T-cell (primary cell): ENCODE results near the gene IFITM5. TPM values are rescaled to one million over a fixed set of nuclear protein-coding genes. Genes with fewer than 3 reads are reported as not detected.

Experiments
- ATAC-seq, 4 experiments: fragments of 200-7000 bp in 3 of 4; fragments of 150-1000 bp in 1 of 4; cut with Tn5 transposase; replicated peaks in 1 of 4; 1 replicate in 3 of 4; 2 replicates in 1 of 4; pipeline ENCODE4 v1.10.0; 2021; ENCODE audit warnings: moderate library complexity in 3 of 4, mild to moderate bottlenecking in 2 of 4, moderate number of reproducible peaks in 1 of 4
- CTCF ChIA-PET, 2 donors: fragments of 300-600 bp; sonication (Branson Sonifier 250); formaldehyde crosslinking; loops; one replicate each; lab custom pipeline; 2022; ENCODE audit warnings: antibody characterized with exemption in 2 of 2; lab: Charles Lee
- POLR2A ChIA-PET, 2 donors: fragments of 300-600 bp; sonication (Branson Sonifier 250); formaldehyde crosslinking; loops; one replicate each; lab custom pipeline; 2022; ENCODE audit warnings: antibody characterized with exemption in 2 of 2; lab: Charles Lee
- DNase-seq, 35 experiments: peaks; one replicate each; pipeline versions ENCODE4 v3.0.0 to v3.0.0-alpha.2; 2013 to 2023
- H3K27ac ChIP-seq: one replicate; pipeline ENCODE4 v1.5.1; 2013; ENCODE audit warnings: low read length
- H3K27me3 ChIP-seq, 2 experiments: replicated peaks in 1 of 2; 1 replicate in 1 of 2; 2 replicates in 1 of 2; pipeline versions ENCODE4 v1.6.1 to v1.7.0; 2013; ENCODE audit warnings: low read length in 1 of 2, mixed read lengths in 1 of 2; ENCODE audit not compliant: control insufficient read depth in 2 of 2, insufficient read depth in 2 of 2; ENCODE audit errors: extremely low read depth in 1 of 2
- H3K36me3 ChIP-seq, 2 donors: 1 replicate in 1 of 2; 2 replicates in 1 of 2; pipeline versions ENCODE4 v1.6.1 to v1.7.0; 2013; ENCODE audit warnings: low read length in 1 of 2; ENCODE audit not compliant: control insufficient read depth in 2 of 2, insufficient read depth in 1 of 2; ENCODE audit errors: extremely low read depth in 1 of 2
- H3K4me1 ChIP-seq, 2 experiments: 1 replicate in 1 of 2; 2 replicates in 1 of 2; pipeline versions ENCODE4 v1.6.1 to v1.7.0; 2013; ENCODE audit warnings: low read length in 2 of 2, mixed read lengths in 1 of 2; ENCODE audit not compliant: insufficient read depth in 2 of 2, control insufficient read depth in 1 of 2; ENCODE audit errors: extremely low read depth in 1 of 2
- H3K4me3 ChIP-seq, 2 donors: 1 replicate in 1 of 2; 2 replicates in 1 of 2; pipeline versions ENCODE4 v1.5.1 to v1.7.0; 2013; ENCODE audit warnings: mild to moderate bottlenecking in 2 of 2, low read length in 1 of 2, moderate library complexity in 1 of 2; ENCODE audit not compliant: control insufficient read depth in 1 of 2; ENCODE audit errors: extremely low read depth in 1 of 2
- H3K9me3 ChIP-seq: 2 replicates; pipeline ENCODE4 v1.7.0; 2013
- H3K27ac Mint-ChIP-seq, 2 donors: one replicate each; pipeline ENCODE4 v1.8.0; 2020 to 2021; ENCODE audit warnings: mild to moderate bottlenecking in 2 of 2, mixed read lengths in 2 of 2
- H3K27me3 Mint-ChIP-seq, 2 donors: one replicate each; pipeline ENCODE4 v1.8.0; 2021 to 2022; ENCODE audit warnings: mixed read lengths in 2 of 2
- H3K36me3 Mint-ChIP-seq: one replicate; pipeline ENCODE4 v1.8.0; 2021; ENCODE audit warnings: mixed read lengths
- H3K4me1 Mint-ChIP-seq, 3 donors: one replicate each; pipeline ENCODE4 v1.8.0; 2020 to 2022; ENCODE audit warnings: mixed read lengths in 3 of 3, mild to moderate bottlenecking in 1 of 3
- H3K4me3 Mint-ChIP-seq, 3 donors: one replicate each; pipeline ENCODE4 v1.8.0; 2020 to 2022; ENCODE audit warnings: mild to moderate bottlenecking in 3 of 3, mixed read lengths in 3 of 3, moderate library complexity in 3 of 3
- H3K9me3 Mint-ChIP-seq, 3 donors: one replicate each; pipeline ENCODE4 v1.8.0; 2020 to 2022; ENCODE audit warnings: mixed read lengths in 3 of 3
- WGBS: methylation state at CpG from one replicate; pipeline ENCODE4 v1.1.5; 2013; ENCODE audit warnings: missing lambda C conversion rate; ENCODE audit not compliant: insufficient coverage; 5-methylcytosine and 5-hydroxymethylcytosine counted together
- total RNA-seq, 35 experiments: library from RNA in 6 of 35; stranded (reverse) in 6 of 35; fragments of 120-200 nt in 1 of 35; gene quantifications; one replicate each; pipeline versions ENCODE4 v1.2.1 to v1.2.4 and lab custom pipeline; 2013 to 2026

Gene IFITM5
- total RNA-seq, 5 donors from 2014 or later (not counting 1 experiment from before 2014, with no cell fraction given) = not detected

DNA sequence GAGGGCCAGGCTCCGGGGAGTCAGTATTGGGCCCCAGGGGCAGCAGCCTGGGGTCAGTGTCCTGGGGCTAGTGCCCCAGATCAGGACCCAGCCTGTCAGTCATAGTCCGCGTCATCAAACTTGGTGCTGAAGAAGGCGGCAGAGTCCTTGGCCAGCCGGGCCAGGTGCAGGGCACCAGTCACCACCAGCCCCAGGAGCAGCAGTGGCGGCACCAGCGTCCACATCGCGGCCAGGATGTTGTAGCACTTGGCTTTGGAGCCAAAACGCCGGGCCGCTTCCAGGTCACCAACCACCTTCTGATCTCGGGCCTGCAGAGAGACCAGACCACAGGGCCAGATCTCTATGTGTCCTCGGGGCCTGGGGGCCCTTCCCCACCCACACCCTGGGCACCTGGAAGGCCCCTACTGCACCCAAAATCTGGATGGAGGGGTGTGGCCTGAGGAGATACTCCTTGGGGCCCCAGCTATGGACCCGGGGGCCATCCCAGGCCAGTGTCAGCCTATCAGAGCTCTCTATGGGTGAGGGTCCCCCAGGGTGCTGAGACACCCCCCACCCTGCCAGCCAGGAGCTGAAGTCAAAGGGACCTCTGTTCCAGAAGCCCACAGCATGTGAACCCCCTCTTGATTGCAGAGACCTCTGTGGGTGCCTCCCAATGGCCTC, 790 bp downstream of the IFITM5 start:
- Histone ChIP-seq H3K27me3 (peaks cover 0 to 25% of the 10 kb centered on the region in 2 experiments), H3K36me3 (peaks cover 7 to 10% of the 10 kb centered on the region in 2 donors), H3K9me3 (no peaks in the 10 kb centered on the region), H3K4me1 (peaks cover 8 to 33% of the 10 kb centered on the region in 2 experiments), H3K27ac (no peak overlapping the region), H3K4me3 (no peak overlapping the region)
- DNase-seq = peak in 2 of 35 experiments; percentile 0 to 2
- Mint-ChIP-seq H3K9me3 (no peaks in the 10 kb centered on the region), H3K27me3 (peaks cover 4 to 7% of the 10 kb centered on the region in 2 donors), H3K27ac (no peak overlapping the region), H3K4me1 (peaks cover 15 to 43% (median 39%) of the 10 kb centered on the region in 3 donors), H3K36me3 (no peaks in the 10 kb centered on the region), H3K4me3 (no peak overlapping the region)
- CTCF ChIA-PET = interaction anchor here (0.6 to 1.2 kb wide), 2 partner anchors 40 to 48 kb away, joined by 3 to 4 read pairs; no protein-coding TSS in a partner anchor
- peak in 1 of 4 experiments; percentile 3 for ATAC-seq
- POLR2A ChIA-PET = interaction anchor here in 1 of 2 donors (0.6 kb wide), 1 partner anchor 57 kb away, joined by 3 read pairs; no protein-coding TSS in a partner anchor
- 91% methylated on average over 12 of the region's 15 CpGs for WGBS

- POLR2A ChIA-PET = interaction anchor here in 1 of 2 donors (0.5 kb wide), 1 partner anchor 380 kb away, joined by 3 read pairs; no protein-coding TSS in a partner anchor
- H3K36me3 ChIP-seq = peaks cover 10 to 11% of the 10 kb centered on the region in 2 donors
- H3K4me1 ChIP-seq = peaks cover 8 to 34% of the 10 kb centered on the region in 2 experiments
- CTCF ChIA-PET = no interaction called here
- H3K4me1 Mint-ChIP-seq = peaks cover 9 to 36% (median 34%) of the 10 kb centered on the region in 3 donors
- H3K27me3 Mint-ChIP-seq = peaks cover 4 to 7% of the 10 kb centered on the region in 2 donors
- H3K4me3 ChIP-seq = no peak overlapping the region
- DNase-seq (peak in 7 of 35 experiments; percentile 3 to 68 (median 11)), ATAC-seq (peak; percentile 23 to 39 (median 31))
- no peaks in the 10 kb centered on the region for H3K9me3 Mint-ChIP-seq
- no peak overlapping the region for H3K27ac ChIP-seq
- peak overlapping the region; percentile 55 to 85 for H3K27ac Mint-ChIP-seq
- H3K9me3 ChIP-seq = no peaks in the 10 kb centered on the region
- H3K36me3 Mint-ChIP-seq = no peaks in the 10 kb centered on the region
- 48% methylated on average over 20 of the region's 26 CpGs for WGBS
- H3K4me3 Mint-ChIP-seq = peak overlapping the region in 1 of 3 donors; percentile 58
- peaks cover 0 to 25% of the 10 kb centered on the region in 2 experiments for H3K27me3 ChIP-seq
These were observed 1.5 kb downstream of the IFITM5 start for GRCh38 chr11:297586-298405.

DNA sequence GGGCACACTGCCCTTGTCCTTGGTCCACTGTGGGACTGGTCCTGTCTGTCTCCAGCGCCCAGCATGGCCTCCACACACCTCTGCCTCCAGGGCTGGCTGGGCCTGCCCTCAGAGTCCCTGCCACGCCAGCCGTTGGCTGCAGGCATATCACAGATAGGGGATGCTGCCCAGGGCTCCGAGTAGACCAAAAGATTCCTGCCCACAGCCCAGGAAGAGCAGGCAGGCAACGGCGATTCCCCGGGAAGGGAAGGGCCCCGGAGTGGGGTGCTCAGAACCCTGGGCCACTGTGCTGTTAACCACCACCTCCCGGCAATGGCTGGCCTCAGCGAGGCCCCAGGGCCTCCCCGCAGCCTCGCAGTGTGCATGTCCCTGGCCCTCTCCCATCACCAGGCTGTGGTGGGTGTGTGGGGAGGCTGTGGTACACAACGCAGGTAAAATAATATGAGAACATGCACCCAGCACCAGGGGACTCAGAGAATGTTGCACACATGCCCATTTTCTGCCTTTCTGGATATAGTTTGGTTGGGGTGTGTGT, 2.2 kb downstream of the IFITM5 start:
- peak overlapping the region in 1 of 3 donors; percentile 58 for H3K4me3 Mint-ChIP-seq
- no peaks in the 10 kb centered on the region for H3K36me3 Mint-ChIP-seq
- no peaks in the 10 kb centered on the region for H3K9me3 Mint-ChIP-seq
- WGBS = 74% methylated on average over 7 of the region's 13 CpGs
- H3K36me3 ChIP-seq = peaks cover 11 to 14% of the 10 kb centered on the region in 2 donors
- DNase-seq (peak in 4 of 35 experiments; percentile 0 to 23 (median 4)), ATAC-seq (peak; percentile 5 to 31 (median 16))
- no peaks in the 10 kb centered on the region for H3K9me3 ChIP-seq
- peaks cover 0 to 25% of the 10 kb centered on the region in 2 experiments for H3K27me3 ChIP-seq
- H3K27ac Mint-ChIP-seq = peak overlapping the region; percentile 28 to 85
- H3K27me3 Mint-ChIP-seq = peaks cover 4 to 6% of the 10 kb centered on the region in 2 donors
- peaks cover 8 to 34% (median 31%) of the 10 kb centered on the region in 3 donors for H3K4me1 Mint-ChIP-seq
- ChIA-PET CTCF (no interaction called here), POLR2A (interaction anchor here in 1 of 2 donors (0.5 kb wide), 1 partner anchor 380 kb away, joined by 3 read pairs; no protein-coding TSS in a partner anchor)
- H3K4me1 ChIP-seq = peaks cover 8 to 39% of the 10 kb centered on the region in 2 experiments
- no peak overlapping the region for H3K4me3 ChIP-seq
- H3K27ac ChIP-seq = no peak overlapping the region

GRCh38 chr11:296171-297050, 2.9 kb downstream of the IFITM5 start:
- peak in 4 of 35 experiments; percentile 0 to 17 (median 2) for DNase-seq
- Mint-ChIP-seq H3K27ac (peak overlapping the region in 1 of 2 donors; percentile 39), H3K27me3 (peaks cover 4 to 6% of the 10 kb centered on the region in 2 donors)

GRCh38 chr11:295351-296170, 3.8 kb downstream of the IFITM5 start:
- ChIA-PET POLR2A (interaction anchor here in 1 of 2 donors (0.5 kb wide), 1 partner anchor 10 kb away, joined by 5 read pairs; no protein-coding TSS in a partner anchor), CTCF (no interaction called here)
- Histone ChIP-seq H3K27me3 (peaks cover 0 to 20% of the 10 kb centered on the region in 2 experiments), H3K9me3 (no peaks in the 10 kb centered on the region), H3K36me3 (peaks cover 11 to 14% of the 10 kb centered on the region in 2 donors), H3K27ac (no peak overlapping the region), H3K4me1 (peaks cover 10 to 50% of the 10 kb centered on the region in 2 experiments), H3K4me3 (no peak overlapping the region)
- 76% methylated on average over 19 of the region's 26 CpGs for WGBS
- DNase-seq (peak in 2 of 35 experiments; percentile 0 to 23), ATAC-seq (peak in 1 of 4 experiments; percentile 9)
- H3K36me3 Mint-ChIP-seq = peaks cover 2% of the 10 kb centered on the region
- peak overlapping the region; percentile 31 to 39 for H3K27ac Mint-ChIP-seq
- peaks cover 2 to 3% of the 10 kb centered on the region in 2 donors for H3K27me3 Mint-ChIP-seq
- H3K9me3 Mint-ChIP-seq = no peaks in the 10 kb centered on the region
- no peak overlapping the region for H3K4me3 Mint-ChIP-seq
- H3K4me1 Mint-ChIP-seq = peaks cover 18 to 35% (median 35%) of the 10 kb centered on the region in 3 donors

More at GRCh38 chr11:296171-297050, 2.9 kb downstream of the IFITM5 start:
- H3K36me3 ChIP-seq = peaks cover 11 to 14% of the 10 kb centered on the region in 2 donors
- no peaks in the 10 kb centered on the region for H3K9me3 ChIP-seq
- no peak overlapping the region for H3K27ac ChIP-seq
- no peak for ATAC-seq
- POLR2A ChIA-PET = no interaction called here
- peaks cover 8 to 42% of the 10 kb centered on the region in 2 experiments for H3K4me1 ChIP-seq
- CTCF ChIA-PET = no interaction called here
- peaks cover 0 to 25% of the 10 kb centered on the region in 2 experiments for H3K27me3 ChIP-seq
- peaks cover 10 to 35% (median 31%) of the 10 kb centered on the region in 3 donors for H3K4me1 Mint-ChIP-seq
- H3K36me3 Mint-ChIP-seq = peaks cover 2% of the 10 kb centered on the region
- 78% methylated on average over 35 of the region's 35 CpGs for WGBS
- H3K4me3 ChIP-seq = no peak overlapping the region
- H3K4me3 Mint-ChIP-seq = no peak overlapping the region
- H3K9me3 Mint-ChIP-seq = no peaks in the 10 kb centered on the region
